ENCODE data around the gene SLC9A3.

SLC9A3 gene

DNA sequence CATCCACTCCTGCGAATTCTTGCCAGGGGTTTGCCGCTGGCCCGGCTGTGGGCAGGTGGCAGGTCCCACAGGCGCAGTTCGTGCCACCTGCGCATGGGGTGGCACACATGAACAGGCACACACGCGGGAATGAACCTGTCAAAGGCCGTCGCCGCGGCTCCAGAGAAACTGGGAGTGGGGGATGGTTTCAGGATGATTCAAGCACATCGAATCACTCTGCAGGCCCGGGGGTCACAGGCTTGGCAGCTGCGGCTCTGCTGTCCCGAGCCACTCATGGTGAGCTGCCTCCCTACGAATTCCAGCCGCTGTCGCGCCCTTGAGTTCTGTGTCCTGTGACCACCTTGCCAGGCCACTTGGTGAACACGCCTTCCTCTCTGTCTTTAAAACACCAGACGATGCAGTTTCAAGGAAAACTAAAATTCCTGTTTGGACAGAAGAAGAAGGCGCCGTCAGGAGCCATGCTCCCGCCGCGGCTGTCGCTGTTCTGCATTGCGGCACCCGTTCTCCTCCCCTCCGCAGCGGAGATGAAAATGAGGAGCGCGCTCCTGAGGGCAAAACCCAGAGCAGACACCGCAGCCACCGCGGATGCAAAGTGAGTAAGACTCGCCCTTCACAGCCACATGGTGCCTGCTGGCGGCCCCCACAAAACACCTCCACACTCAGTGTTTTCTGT, 96.7 kb downstream of the SLC9A3 start:
- no peak for DNase-seq

DNA sequence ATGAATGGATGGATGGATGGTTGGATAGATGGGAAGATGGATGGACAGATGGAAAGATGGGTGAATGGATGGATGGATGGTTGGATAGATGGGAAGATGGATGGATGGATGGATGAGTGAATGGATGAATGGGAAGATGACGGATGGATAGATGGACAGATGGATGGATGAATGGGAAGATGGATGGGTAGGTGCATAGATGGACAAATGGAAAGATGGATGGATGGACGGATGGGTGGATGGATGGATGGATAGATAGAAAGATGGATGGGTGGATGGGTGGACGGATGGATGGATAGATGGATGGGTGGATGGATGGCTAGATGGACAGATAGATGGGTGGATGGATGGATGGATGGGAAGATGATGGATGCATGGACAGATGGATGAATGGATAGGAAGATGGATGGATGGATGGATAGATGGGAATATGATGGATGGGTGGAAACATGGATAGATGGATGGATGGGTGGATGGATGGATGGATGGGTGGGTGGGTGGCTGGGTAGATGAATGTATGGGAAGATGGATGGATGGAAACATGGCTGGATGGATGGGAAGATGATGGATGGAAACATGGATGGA, 97.8 kb downstream of the SLC9A3 start:
- no peak for DNase-seq

DNA sequence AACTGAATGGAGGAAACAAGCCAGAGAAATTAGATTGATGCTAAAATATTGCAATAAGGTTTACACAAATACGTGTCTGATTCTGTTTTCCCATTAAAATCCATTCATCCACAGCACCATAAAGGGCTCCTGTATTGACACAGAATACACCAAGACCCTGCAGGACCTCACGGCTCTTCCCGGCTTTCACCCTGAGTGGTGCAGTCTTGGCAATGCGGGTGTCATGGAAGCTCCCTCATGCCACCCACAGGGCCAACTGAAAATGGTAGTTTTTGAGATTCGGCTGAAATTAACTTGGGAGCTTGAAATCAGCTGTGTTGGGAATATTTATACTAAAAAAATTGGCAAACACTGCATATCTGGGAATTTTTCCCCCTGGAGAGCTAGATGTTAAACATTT, 98.5 kb downstream of the SLC9A3 start:
- no peak for DNase-seq

DNA sequence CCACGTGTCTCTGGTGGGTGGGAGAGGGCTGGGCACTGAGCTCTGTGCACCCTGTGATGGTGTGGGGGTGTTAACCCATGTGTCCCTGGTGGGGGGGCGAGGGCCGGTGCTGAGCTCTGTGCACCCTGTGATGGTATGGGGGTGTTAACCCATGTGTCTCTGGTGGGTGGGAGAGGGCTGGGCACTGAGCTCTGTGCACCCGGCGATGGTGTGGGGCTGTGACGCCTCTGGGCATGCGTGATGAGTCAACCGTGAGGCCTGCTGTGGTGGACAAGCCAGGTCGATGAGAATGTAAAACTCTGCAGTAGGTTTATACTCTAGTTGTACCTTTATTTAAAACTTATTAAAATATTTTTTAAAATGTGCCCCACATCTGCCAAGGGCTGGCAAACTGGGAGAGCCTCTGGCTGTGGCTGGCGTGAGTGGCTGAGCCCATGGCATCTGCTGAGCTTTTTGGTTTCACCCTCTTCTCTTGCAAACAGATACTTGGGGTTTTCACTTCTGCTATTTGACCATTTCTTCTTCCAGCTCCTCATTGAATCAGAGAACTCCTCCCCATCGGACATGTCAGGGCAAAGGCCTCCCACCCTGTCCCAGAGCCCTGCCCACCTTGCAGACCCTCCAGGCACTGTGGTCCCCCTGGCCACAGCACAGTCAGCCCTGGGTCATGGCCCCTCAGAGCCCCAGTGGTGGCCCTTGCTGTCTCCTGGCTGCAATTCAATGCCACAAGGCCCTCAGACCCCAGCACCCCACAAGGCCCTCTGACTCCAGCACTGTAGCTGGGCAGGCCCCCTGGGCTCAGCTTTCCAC, 99.7 kb downstream of the SLC9A3 start:
- DNase-seq, result no peak

DNA sequence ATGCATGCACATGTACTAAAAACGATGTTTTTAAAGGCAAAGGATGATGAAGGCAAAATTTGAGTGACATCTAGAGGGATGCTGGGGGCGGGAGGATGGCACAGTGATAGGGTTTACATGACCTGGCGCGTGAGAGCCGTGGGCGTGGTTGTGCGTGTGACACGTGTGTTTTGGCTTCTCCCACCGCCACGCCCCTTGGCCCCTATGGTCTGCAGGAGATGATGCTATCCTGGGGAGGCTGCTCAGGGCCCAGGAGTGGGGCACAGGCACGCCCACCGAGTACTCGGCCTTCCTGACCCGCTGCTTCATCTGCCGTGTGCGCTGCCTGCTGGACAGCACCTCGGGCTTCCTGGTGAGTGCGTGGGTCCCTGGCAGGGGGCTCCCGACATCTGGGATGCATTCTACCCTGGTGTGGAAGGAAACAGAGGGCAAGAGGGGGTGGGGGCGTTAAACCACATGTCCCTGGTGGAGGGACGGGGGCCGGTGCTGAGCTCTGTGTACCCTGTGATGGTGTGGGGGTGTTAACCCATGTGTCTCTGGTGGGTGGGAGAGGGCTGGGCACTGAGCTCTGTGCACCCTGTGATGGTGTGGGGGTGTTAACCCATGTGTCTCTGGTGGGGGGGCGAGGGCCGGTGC, 100.5 kb downstream of the SLC9A3 start:
- no peak for DNase-seq

DNA sequence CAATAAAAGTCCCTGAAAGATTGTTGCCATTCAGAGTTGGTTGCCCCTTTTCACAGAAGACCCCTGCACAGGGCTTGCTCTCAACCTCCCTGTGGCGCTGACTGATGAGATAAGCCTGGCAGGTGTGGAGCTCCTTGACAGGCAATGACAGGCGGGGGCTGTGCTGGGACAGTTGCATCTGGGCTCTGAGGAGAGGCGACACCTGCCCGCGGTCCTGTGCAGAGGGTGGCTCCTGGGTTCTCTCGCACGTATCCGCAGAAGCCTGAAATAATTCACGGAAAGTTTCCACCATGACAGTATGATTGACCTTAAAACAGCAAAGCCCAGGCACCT, 101.0 kb downstream of the SLC9A3 start:
- DNase-seq, result no peak

DNA sequence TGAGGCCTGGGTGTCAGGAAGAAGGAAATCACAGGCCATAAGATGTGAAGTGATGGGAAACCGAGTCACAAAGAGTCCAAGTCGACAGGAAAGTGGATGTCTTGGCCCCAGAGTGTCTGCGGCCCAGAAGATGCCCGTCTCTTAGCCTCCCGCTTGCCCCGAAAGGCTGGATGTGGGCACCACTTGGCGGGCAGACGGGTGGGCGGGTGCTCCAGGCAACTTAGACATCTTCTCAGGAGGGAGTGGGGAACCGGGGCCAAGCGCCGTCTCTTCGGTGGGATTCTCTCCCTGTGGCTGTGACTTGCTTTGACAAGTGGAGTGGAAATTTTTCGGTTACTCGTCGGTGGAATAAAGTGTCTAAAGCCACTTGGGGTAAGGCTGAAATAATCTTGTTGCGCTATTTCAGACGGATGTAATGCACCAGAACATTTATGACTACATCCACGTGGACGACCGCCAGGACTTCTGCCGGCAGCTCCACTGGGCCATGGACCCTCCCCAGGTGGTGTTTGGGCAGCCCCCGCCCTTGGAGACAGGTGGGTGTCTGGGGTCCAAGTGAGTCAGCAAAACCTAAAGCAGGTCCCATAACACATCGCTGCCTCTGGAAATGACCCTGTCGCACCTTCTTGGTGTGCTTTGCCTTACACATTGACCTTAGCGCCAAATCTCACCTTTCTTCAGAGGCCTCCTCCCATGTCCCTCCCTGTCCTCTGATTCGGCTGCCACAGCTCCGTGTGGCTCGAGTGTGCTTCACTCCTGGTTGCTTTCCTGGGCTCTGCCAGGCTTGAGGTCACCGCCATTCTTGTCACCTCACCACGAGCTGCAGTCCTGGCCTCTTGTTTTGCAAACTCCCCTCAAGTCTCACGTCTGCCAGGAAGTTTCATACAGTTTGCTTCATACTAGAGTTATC, 101.7 kb downstream of the SLC9A3 start:
- no peak for DNase-seq

DNA sequence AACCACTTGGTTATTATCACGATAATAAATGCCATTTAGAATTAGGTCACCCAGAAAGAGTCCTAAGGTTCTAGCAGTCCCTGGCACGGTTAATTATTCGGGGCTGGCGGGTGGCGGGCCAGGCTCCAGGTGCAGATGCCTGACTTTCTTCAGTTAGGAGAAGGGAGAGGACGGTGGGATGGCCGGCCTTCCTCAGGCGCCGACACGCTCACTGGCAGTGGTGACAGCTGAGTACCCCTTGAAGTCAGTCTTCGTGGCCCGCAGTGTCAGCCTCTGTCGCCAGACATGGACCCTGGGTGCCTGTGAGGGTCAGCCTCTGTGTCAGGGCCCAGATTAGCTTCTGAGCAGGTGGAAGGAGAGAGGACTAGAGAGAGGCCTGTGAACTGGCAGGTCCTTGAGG, 102.3 kb downstream of the SLC9A3 start:
- DNase-seq, result no peak

DNA sequence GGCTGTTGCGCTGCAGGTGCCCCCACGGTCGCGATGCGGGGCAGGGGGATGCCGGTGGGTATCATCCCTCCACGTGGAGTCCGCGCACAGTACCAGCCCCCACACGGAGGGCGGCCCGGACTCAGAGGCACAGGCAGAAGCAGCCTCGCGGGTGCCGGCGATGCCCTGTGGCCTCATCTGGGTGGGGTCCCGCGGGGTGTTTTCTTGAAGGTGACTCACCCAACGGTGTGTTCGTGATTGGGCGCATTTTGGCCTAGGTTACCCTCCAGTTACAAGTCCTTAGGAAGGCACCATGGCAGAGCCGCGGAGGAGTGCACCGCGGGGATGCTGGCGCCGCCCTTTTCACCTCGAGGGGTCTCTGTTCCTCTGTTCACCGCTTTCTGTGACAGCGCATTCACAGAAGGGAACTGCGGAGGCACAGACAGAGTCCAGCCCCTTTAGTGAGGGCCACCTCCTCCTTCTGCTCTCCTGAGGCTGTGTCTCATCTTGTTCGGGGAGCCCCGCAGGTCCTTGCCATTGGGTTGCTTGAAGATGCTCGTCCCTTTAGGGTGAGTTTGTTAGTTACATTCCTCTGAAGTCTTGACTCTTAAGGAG, 102.9 kb downstream of the SLC9A3 start:
- DNase-seq, result no peak

DNA sequence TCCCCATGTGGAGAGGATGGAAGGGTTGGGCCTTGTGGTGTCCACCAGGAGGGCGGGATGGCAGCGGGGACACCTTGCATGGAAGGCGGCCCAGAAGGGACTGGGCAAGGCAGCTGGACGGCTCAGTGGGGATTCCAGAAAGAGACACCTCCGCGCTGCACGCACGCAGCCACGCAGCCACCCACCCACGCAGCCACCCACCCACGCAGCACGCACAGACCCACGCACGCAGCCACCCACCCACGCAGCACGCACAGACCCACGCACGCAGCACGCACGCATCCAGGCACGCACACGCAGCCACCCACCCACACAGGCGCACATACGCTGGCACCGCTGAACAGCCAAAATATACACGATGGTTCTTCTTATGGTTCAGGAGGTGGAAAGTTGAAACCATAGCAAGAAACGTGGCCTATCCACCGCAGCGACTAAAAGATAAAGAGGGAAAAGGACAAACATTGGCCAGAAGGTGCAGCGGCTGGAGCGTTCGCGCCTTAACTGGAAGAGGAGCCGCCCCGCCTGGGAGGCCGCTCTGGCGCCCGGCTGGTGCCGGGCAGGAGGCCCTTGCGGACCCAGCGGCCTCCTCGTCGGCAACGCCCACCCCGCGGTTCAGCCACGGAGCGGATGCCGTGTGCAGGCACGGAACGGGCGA, 103.5 kb downstream of the SLC9A3 start:
- no peak for DNase-seq

Data from NCI-H2081 treated with DMSO at 0.1 percent for 48 hours (cell line).